Neural cell (in vitro differentiated cells): Measurements from ENCODE around the gene NUP98. TPM values are rescaled to one million over a fixed set of nuclear protein-coding genes. Genes with fewer than 3 reads are reported as not detected.

Source experiments
- H2AFZ ChIP-seq: fragments of 200-600, 300-800 bp; sonication (generic), shearing (Covaris generic); 2 replicates; pipeline ENCODE4 v1.6.0; 2014; ENCODE audit warnings: low read depth, mild to moderate bottlenecking, antibody characterized with exemption, low read length, moderate library complexity
- H3F3A ChIP-seq: fragments of 200-600 bp; shearing (Covaris generic); 2 replicates; pipeline ENCODE4 v1.6.1; 2016; ENCODE audit warnings: mild to moderate bottlenecking, moderate library complexity, mixed read lengths, antibody characterized with exemption, low read length; ENCODE audit not compliant: insufficient read depth, poor library complexity, severe bottlenecking
- H3K27ac ChIP-seq: fragments of 200-600, 300-800 bp; sonication (generic), shearing (Covaris generic); 2 replicates; pipeline ENCODE4 v1.5.1; 2014; ENCODE audit warnings: mild to moderate bottlenecking, low read length, moderate library complexity
- H3K27me3 ChIP-seq: fragments of 300-800, 200-600 bp; sonication (generic), shearing (Covaris generic); 2 replicates; pipeline ENCODE4 v1.6.0; 2014; ENCODE audit warnings: mild to moderate bottlenecking, low read depth, low read length, moderate library complexity; ENCODE audit not compliant: insufficient read depth
- H3K36me3 ChIP-seq: fragments of 300-800, 200-600 bp; sonication (generic), shearing (Covaris generic); 2 replicates; pipeline ENCODE4 v1.5.1; 2014; ENCODE audit warnings: mild to moderate bottlenecking, antibody characterized with exemption, low read length, moderate library complexity; ENCODE audit not compliant: insufficient read depth
- H3K4me2 ChIP-seq: fragments of 300-800, 200-600 bp; sonication (generic), shearing (Covaris generic); 2 replicates; pipeline ENCODE4 v1.6.0; 2014; ENCODE audit warnings: mild to moderate bottlenecking, low read length
- H3K4me3 ChIP-seq: fragments of 300-800, 200-600 bp; sonication (generic), shearing (Covaris generic); 2 replicates; pipeline ENCODE4 v1.5.1; 2014; ENCODE audit warnings: mild to moderate bottlenecking, low read length, moderate library complexity
- H3K79me2 ChIP-seq: fragments of 200-600 bp; shearing (Covaris generic); replicated peaks from 2 replicates; pipeline ENCODE4 v1.6.0; 2014; ENCODE audit warnings: mild to moderate bottlenecking, low read length, moderate library complexity; ENCODE audit not compliant: insufficient read depth
- H3K9ac ChIP-seq: fragments of 300-800, 200-600 bp; sonication (generic), shearing (Covaris generic); 2 replicates; pipeline ENCODE4 v1.6.1; 2016; ENCODE audit warnings: mild to moderate bottlenecking, low read length, mixed read lengths
- H3K9me2 ChIP-seq: fragments of 200-600 bp; shearing (Covaris generic); 2 replicates; pipeline ENCODE4 v1.6.1; 2016; ENCODE audit warnings: mild to moderate bottlenecking, low read length, mixed read lengths; ENCODE audit not compliant: insufficient read depth
- H3K9me3 ChIP-seq: fragments of 200-600, 300-800 bp; sonication (generic), shearing (Covaris generic); 2 replicates; pipeline ENCODE4 v1.6.1; 2016; ENCODE audit warnings: mild to moderate bottlenecking, mixed run types, low read length, moderate library complexity, mixed read lengths
- H4K20me1 ChIP-seq: fragments of 200-600 bp; shearing (Covaris generic); 2 replicates; pipeline ENCODE4 v1.6.1; 2016; ENCODE audit warnings: mild to moderate bottlenecking, mixed run types; ENCODE audit not compliant: insufficient read depth
- EP300 ChIP-seq: fragments of 450-650 bp; conservative IDR thresholded peaks from 2 replicates; pipeline ENCODE4 v1.6.1; 2014; ENCODE audit warnings: antibody characterized with exemption, mild to moderate bottlenecking, moderate library complexity; ENCODE audit not compliant: poor library complexity, severe bottlenecking
- EZH2 ChIP-seq: fragments of 200-600, 300-800 bp; shearing (Covaris generic), sonication (generic); IDR thresholded peaks from 2 replicates; pipeline ENCODE4 v1.6.1; 2014; ENCODE audit warnings: antibody characterized with exemption, low read length, borderline replicate concordance, mild to moderate bottlenecking; ENCODE audit not compliant: insufficient read depth, poor library complexity, severe bottlenecking
- MXI1 ChIP-seq: fragments of 450-650 bp; conservative IDR thresholded peaks from 2 replicates; pipeline ENCODE4 v1.6.1; 2014; ENCODE audit warnings: antibody characterized with exemption, mild to moderate bottlenecking; ENCODE audit not compliant: poor library complexity, severe bottlenecking
- POLR2AphosphoS5 ChIP-seq: IDR thresholded peaks from 2 replicates; pipeline ENCODE4 v1.6.1; 2012
- RAD21 ChIP-seq: fragments of 450-650 bp; conservative IDR thresholded peaks from 2 replicates; pipeline ENCODE4 v1.6.1; 2014; ENCODE audit warnings: antibody characterized with exemption, mild to moderate bottlenecking, moderate library complexity
- SMC3 ChIP-seq: fragments of 450-650 bp; conservative IDR thresholded peaks from 2 replicates; pipeline ENCODE4 v1.6.1; 2014; ENCODE audit warnings: antibody characterized with exemption, mild to moderate bottlenecking, moderate library complexity; ENCODE audit not compliant: poor library complexity
- TAF1 ChIP-seq: IDR thresholded peaks from 2 replicates; pipeline ENCODE4 v1.6.1; 2012; ENCODE audit warnings: low read depth
- polyA plus RNA-seq: library from polyadenylated mRNA; depleted of rRNA; stranded (reverse); fragments of >200 nt; gene quantifications from 2 replicates; pipeline ENCODE4 v1.2.3, GENCODE V29; 2014
- TF ChIP-seq, protein P1 (sequence below): IDR thresholded peaks from 2 replicates; pipeline ENCODE4 v1.6.1; 2012; ENCODE audit warnings: borderline replicate concordance
- TF ChIP-seq, protein P2 (sequence below): fragments of 450-650 bp; IDR thresholded peaks from 2 replicates; pipeline ENCODE4 v1.5.1; 2014; ENCODE audit warnings: antibody characterized with exemption, mild to moderate bottlenecking, moderate library complexity; ENCODE audit not compliant: poor library complexity, severe bottlenecking

NUP98 gene
- polyA plus RNA-seq, 1 donor from 2014 or later, result 28.9 TPM

DNA sequence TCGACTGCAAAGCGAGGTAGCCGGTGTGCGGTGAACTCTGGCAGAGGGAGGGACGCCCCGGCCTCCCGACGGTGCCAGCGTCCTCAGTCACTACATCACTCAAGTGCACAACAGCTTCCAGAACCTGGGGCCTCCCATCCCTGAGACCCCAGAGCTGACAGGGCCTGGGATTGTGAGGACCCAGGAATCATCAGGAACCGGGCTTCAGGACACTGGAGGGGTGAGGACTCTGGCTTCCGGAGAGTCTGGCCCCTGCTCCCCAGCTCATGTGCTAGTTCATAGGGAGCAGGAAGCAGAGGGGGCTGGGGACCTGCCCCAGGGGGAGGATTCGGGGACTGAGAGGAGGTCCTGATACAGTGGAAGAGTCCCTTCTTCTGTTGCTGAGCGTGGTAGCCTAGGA is 160.2 kb downstream of the NUP98 start:
- Histone ChIP-seq H3K9ac (no peak overlapping the region), H3K9me3 (no peaks in the 10 kb centered on the region), H2AFZ (no peak overlapping the region), H3K4me2 (no peak overlapping the region), H4K20me1 (no peaks in the 10 kb centered on the region), H3K27ac (no peak overlapping the region), H3F3A (no peaks in the 10 kb centered on the region), H3K79me2 (no peaks in the 10 kb centered on the region), H3K27me3 (peaks cover 10% of the 10 kb centered on the region), H3K36me3 (no peaks in the 10 kb centered on the region), H3K9me2 (no peaks in the 10 kb centered on the region), H3K4me3 (no peak overlapping the region)
- TF ChIP-seq EP300, result no peak
- no peak for TF ChIP-seq SMC3
- no peak for TF ChIP-seq RAD21
- no peak for TF ChIP-seq TAF1
- TF ChIP-seq MXI1, result no peak
- no peak for TF ChIP-seq EZH2
- TF ChIP-seq, protein P1, sequence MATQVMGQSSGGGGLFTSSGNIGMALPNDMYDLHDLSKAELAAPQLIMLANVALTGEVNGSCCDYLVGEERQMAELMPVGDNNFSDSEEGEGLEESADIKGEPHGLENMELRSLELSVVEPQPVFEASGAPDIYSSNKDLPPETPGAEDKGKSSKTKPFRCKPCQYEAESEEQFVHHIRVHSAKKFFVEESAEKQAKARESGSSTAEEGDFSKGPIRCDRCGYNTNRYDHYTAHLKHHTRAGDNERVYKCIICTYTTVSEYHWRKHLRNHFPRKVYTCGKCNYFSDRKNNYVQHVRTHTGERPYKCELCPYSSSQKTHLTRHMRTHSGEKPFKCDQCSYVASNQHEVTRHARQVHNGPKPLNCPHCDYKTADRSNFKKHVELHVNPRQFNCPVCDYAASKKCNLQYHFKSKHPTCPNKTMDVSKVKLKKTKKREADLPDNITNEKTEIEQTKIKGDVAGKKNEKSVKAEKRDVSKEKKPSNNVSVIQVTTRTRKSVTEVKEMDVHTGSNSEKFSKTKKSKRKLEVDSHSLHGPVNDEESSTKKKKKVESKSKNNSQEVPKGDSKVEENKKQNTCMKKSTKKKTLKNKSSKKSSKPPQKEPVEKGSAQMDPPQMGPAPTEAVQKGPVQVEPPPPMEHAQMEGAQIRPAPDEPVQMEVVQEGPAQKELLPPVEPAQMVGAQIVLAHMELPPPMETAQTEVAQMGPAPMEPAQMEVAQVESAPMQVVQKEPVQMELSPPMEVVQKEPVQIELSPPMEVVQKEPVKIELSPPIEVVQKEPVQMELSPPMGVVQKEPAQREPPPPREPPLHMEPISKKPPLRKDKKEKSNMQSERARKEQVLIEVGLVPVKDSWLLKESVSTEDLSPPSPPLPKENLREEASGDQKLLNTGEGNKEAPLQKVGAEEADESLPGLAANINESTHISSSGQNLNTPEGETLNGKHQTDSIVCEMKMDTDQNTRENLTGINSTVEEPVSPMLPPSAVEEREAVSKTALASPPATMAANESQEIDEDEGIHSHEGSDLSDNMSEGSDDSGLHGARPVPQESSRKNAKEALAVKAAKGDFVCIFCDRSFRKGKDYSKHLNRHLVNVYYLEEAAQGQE, result no peak
- TF ChIP-seq, protein P2, sequence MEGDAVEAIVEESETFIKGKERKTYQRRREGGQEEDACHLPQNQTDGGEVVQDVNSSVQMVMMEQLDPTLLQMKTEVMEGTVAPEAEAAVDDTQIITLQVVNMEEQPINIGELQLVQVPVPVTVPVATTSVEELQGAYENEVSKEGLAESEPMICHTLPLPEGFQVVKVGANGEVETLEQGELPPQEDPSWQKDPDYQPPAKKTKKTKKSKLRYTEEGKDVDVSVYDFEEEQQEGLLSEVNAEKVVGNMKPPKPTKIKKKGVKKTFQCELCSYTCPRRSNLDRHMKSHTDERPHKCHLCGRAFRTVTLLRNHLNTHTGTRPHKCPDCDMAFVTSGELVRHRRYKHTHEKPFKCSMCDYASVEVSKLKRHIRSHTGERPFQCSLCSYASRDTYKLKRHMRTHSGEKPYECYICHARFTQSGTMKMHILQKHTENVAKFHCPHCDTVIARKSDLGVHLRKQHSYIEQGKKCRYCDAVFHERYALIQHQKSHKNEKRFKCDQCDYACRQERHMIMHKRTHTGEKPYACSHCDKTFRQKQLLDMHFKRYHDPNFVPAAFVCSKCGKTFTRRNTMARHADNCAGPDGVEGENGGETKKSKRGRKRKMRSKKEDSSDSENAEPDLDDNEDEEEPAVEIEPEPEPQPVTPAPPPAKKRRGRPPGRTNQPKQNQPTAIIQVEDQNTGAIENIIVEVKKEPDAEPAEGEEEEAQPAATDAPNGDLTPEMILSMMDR, result no peak
- TF ChIP-seq POLR2AphosphoS5, result no peak

DNA sequence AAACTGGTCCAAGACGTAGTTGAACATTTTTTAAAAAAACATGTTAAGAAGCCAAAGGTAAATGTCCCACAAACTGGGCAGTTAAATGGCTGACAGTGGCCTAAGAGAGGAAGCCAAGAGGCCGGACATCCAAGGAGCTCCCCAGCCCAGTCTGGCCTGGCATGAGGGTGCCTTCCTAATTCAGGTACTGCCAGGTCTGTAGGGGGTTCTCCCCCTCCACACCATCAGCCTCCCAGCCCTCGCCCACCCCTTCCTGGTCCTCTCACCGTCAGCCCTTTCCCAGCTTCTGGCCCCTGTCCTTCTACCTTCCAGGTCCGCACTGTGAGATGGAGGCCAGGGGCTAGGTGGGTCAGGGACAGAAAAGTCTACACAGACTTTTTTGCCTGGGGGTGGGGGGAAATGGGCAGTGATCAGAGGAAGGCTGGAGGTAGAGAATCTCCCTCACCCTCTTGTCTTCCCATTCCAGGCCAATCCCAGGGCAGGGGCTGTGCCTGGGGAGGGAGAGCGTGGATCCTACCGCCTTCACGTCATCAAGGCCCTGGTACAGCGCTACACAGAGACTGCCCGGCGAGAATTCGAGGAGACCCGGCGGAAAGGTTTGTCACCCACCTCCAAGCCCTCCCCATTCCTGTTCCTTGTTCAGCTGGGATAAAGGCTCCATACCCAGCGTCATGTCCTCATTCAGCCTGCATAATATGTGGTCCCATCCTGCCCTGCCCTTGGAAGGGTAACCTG is 161.5 kb downstream of the NUP98 start:
- no peak overlapping the region for H2AFZ ChIP-seq
- no peaks in the 10 kb centered on the region for H3K27me3 ChIP-seq
- no peaks in the 10 kb centered on the region for H3F3A ChIP-seq

More for the DNA sequence above, 161.5 kb downstream of the NUP98 start:
- Histone ChIP-seq H3K4me3 (no peak overlapping the region), H3K9me2 (no peaks in the 10 kb centered on the region), H3K9me3 (no peaks in the 10 kb centered on the region), H3K9ac (no peak overlapping the region), H3K79me2 (no peaks in the 10 kb centered on the region), H4K20me1 (no peaks in the 10 kb centered on the region), H3K27ac (no peak overlapping the region), H3K4me2 (no peak overlapping the region), H3K36me3 (no peaks in the 10 kb centered on the region)
- TF ChIP-seq RAD21 (no peak), TAF1 (no peak), MXI1 (no peak), SMC3 (no peak), POLR2AphosphoS5 (no peak), EP300 (no peak), EZH2 (no peak)
- TF ChIP-seq, protein P1, result no peak
- TF ChIP-seq, protein P2, result no peak
